ENCODE results near the gene ZNF862.

GRCh38 chr7:149877890-149878522 lies 39.8 kb downstream of the ZNF862 start:
- TF ChIP-seq CTCF (IDR thresholded peaks at IDR 0.05; ENCODE audit: low read depth, low read length) = no peak
- no peak for TF ChIP-seq POLR2A (IDR thresholded peaks at IDR 0.05; ENCODE audit: extremely low read depth, insufficient read length)
- TF ChIP-seq MYC (IDR thresholded peaks at IDR 0.05; ENCODE audit: low read depth, low read length) = no peak
